WI38 (cell line): ENCODE data around the gene INPP5D.

ENCODE experiments used
- H3K4me3 ChIP-seq: 2 replicates; pipeline ENCODE4 v1.5.1; 2011; ENCODE audit warnings: low read depth, mild to moderate bottlenecking, control low read depth, low read length
- CTCF ChIP-seq: IDR thresholded peaks from 2 replicates; pipeline ENCODE4 v1.5.1; 2012; ENCODE audit warnings: low read depth, mild to moderate bottlenecking, control low read depth, low read length

INPP5D gene

GRCh38 chr2:233055362-233055761, 4.8 kb upstream of the INPP5D start:
- no peak overlapping the region for H3K4me3 ChIP-seq
- TF ChIP-seq CTCF, result no peak

- TF ChIP-seq CTCF, result no peak
- H3K4me3 ChIP-seq, result no peak overlapping the region
Measured at GRCh38 chr2:233056961-233057605, 3.1 kb upstream of the INPP5D start.

- no peak for TF ChIP-seq CTCF
- H3K4me3 ChIP-seq, result no peak overlapping the region
Measured at GRCh38 chr2:233058717-233059546, 1.2 kb upstream of the INPP5D start.

- no peak for TF ChIP-seq CTCF
- H3K4me3 ChIP-seq, result no peak overlapping the region
Measured at GRCh38 chr2:233059547-233059796, 670 bp upstream of the INPP5D start.

- no peak for TF ChIP-seq CTCF
- H3K4me3 ChIP-seq, result no peak overlapping the region
Measured at GRCh38 chr2:233060501-233060979, 398 bp downstream of the INPP5D start.

GRCh38 chr2:233060980-233061590, 943 bp downstream of the INPP5D start:
- no peak for TF ChIP-seq CTCF
- no peak overlapping the region for H3K4me3 ChIP-seq
